ENCODE measurements around the gene PRTFDC1. TPM values are rescaled to one million over a fixed set of nuclear protein-coding genes. Genes with fewer than 3 reads are reported as not detected.
"Not testable (repeated sequence)": the region's sequence is repeated elsewhere in the genome, so short reads cannot be mapped to it uniquely, and the experiment has no call there.

PRTFDC1 gene
- total RNA-seq, 1 donor = 13.4 TPM

DNA sequence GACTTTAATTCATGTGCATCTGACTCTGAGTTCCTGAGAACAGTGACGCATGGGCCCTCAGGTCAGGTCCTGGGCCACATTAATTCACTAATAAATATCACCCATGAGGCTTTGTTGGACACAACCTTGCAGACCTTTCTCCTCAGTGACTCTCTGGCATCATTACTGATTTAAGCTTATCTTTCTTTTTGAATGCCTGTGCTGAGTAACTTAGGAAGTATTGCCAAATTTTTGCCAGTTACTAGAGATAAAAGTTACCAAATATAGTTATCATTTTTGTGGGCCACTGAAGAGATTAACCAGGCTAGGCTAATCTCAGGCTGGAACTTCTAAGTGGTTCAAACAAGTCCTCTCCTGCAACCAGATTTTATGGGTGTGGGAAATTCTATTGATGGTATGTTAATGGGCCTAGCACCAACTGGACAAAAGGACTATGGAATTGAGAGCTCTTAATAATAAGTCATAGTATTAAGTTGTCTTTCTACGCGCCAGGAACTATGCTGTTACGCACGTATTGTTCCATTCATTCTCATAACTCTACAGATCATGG lies 28.8 kb upstream of the PRTFDC1 start:
- no peak for TF ChIP-seq CTCF (IDR thresholded peaks at IDR 0.05; ENCODE audit: insufficient read depth, low read depth, low read length)
- peak; percentile 96 for DNase-seq (ENCODE audit: low read depth)
- H3K4me3 ChIP-seq (ENCODE audit: low read depth, low read length) = no peak overlapping the region

DNA sequence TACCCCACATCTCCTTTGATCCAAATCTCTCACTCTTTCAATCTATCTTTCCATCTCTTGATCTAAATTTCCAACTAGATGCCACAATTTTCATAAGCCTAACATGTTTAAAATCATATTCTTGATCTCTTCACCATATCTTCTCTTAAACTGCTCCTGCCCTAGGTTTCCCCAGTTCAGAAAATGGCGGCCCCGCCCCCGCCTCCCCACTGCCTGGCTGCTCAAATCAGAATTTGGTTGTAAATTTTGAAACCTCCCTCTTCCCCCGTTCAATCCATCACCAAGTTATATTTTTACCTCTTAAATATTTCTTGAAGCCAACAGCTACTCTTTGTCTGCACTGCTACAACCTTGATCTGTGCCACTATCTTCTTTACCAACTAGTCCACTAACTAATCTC lies 27.3 kb upstream of the PRTFDC1 start:
- H3K4me3 ChIP-seq (ENCODE audit: low read depth, low read length) = no peak overlapping the region
- DNase-seq (ENCODE audit: low read depth) = no peak
- no peak for TF ChIP-seq CTCF (IDR thresholded peaks at IDR 0.05; ENCODE audit: insufficient read depth, low read depth, low read length)

DNA sequence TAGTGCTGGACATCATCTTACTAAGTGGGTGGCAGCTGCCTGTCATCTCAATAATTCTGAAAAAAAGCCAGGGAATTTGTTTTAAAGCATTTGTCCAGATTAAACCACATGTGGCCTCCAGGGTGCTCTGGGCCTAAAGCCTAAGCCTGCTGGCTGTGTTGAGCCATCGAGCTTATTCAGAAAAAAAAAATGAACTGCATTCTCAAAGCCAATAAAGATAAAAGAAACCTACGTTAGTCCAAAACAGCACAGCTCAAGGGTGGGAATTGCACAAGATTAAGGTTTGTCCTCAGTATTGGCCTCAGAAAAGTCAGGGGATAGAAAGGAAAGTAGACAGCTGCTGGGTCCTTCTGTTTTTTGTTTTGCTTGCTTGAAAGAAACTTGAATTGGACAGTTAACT lies 22.6 kb upstream of the PRTFDC1 start:
- H3K4me3 ChIP-seq (ENCODE audit: low read depth, low read length) = no peak overlapping the region
- TF ChIP-seq CTCF (IDR thresholded peaks at IDR 0.05; ENCODE audit: insufficient read depth, low read depth, low read length) = peak; percentile 24
- DNase-seq (ENCODE audit: low read depth) = peak; percentile 99

GRCh38 chr10:24973163-24973562 lies 20.8 kb upstream of the PRTFDC1 start:
- TF ChIP-seq CTCF (IDR thresholded peaks at IDR 0.05; ENCODE audit: insufficient read depth, low read depth, low read length) = no peak
- no peak for DNase-seq (ENCODE audit: low read depth)
- no peak overlapping the region for H3K4me3 ChIP-seq (ENCODE audit: low read depth, low read length)

DNA sequence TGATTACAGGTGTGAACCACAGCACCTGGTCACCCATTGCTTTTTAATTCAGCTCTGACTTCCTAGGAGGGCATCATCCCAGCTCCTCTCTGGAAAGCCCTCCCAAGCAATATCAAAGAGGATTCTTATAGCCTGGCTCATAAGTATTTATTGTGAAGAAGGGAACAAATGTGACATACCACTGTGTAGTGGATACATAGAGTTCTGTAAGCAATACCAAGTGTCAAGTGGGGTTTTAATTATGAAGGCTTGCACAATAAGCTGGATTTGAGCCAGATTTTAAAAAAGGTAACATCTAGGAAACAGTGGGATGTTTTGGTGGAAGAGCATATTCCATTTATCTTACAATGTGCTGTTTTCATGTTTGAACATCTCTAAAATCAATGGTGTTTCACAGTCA lies 19.0 kb upstream of the PRTFDC1 start:
- H3K4me3 ChIP-seq (ENCODE audit: low read depth, low read length) = no peak overlapping the region

GRCh38 chr10:24969841-24970281 lies 17.5 kb upstream of the PRTFDC1 start:
- no peak overlapping the region for H3K4me3 ChIP-seq (ENCODE audit: low read depth, low read length)
- TF ChIP-seq CTCF (IDR thresholded peaks at IDR 0.05; ENCODE audit: insufficient read depth, low read depth, low read length) = no peak
- no peak for DNase-seq (ENCODE audit: low read depth)

More for the DNA sequence above, 19.0 kb upstream of the PRTFDC1 start:
- peak; percentile 25 for DNase-seq (ENCODE audit: low read depth)
- TF ChIP-seq CTCF (IDR thresholded peaks at IDR 0.05; ENCODE audit: insufficient read depth, low read depth, low read length) = no peak

GRCh38 chr10:24968951-24969350 lies 16.5 kb upstream of the PRTFDC1 start:
- H3K4me3 ChIP-seq (ENCODE audit: low read depth, low read length); DNase-seq (ENCODE audit: low read depth): not testable (repeated sequence)
